GM18870 (cell line): ENCODE data around the gene PSMC4.
"Not testable (repeated sequence)": the region's sequence is repeated elsewhere in the genome, so short reads cannot be mapped to it uniquely, and the experiment has no call there.

ENCODE experiments used
- ATAC-seq: cut with Tn5 transposase; IDR thresholded peaks from one replicate; pipeline ENCODE4 v1.9.1; 2021; ENCODE audit warnings: moderate library complexity; ENCODE audit not compliant: unreplicated experiment

The PSMC4 gene

GRCh38 chr19:39943586-39943985 lies 27.4 kb upstream of the PSMC4 start:
- ATAC-seq = no peak

- no peak for ATAC-seq
Measured at GRCh38 chr19:39946532-39946931, 24.4 kb upstream of the PSMC4 start.

GRCh38 chr19:39949026-39949747 lies 21.8 kb upstream of the PSMC4 start:
- no peak for ATAC-seq

GRCh38 chr19:39951065-39951650 lies 19.8 kb upstream of the PSMC4 start:
- ATAC-seq = no peak

DNA sequence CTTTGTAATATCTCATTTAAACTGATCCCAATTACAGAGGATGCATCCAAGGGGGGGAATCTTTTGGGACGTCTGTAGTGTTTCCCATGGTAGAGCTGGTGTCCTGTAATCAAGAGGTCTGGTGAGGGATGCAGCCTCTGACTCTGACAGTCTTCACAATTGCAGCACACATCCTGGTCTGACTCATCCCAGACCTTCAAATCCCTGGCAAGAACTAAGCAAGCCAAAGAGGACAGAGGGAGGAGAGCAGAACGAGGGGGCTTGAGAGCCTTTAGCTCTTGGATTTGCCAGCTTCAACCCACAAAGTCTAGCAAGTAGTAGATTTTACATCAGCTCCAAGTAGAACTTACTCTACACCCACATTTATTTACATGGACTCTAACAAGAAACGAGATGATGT lies 19.3 kb upstream of the PSMC4 start:
- ATAC-seq = no peak

DNA sequence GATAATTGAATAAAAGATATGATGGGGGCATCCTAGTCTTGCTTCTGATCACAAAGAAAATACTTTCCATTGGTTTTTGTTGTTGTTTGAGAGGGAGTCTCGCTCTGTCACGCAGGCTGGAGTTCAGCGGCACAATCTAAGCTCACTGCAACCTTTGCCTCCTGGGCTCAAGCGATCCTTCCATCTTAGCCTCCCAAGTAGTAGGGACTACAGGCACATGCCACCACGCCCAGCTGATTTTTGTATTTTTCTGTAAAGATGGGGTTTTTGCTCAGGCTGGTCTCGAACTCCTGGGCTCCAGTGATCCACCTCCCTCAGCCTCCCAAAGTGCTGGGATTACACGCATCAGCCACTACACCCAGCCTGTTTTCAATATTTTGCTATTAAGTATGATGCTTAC lies 17.1 kb upstream of the PSMC4 start:
- no peak for ATAC-seq

DNA sequence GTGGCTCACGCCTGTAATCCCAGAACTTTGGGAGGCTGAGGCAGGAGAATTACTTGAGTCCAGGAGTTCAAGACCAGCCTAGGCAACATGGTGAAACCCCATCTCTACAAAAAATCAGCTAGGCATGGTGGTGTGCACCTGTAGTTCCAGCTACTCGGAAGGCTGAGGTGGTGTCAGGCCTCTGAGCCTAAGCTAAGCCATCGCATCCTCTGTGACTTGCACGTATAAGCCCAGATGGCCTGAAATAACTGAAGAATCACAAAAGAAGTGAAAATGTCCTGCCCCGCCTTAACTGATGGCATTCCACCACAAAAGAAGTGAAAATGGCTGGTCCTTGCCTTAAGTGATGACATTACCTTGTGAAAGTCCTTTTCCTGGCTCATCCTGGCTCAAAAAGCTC lies 13.1 kb upstream of the PSMC4 start:
- ATAC-seq = not testable (repeated sequence)

DNA sequence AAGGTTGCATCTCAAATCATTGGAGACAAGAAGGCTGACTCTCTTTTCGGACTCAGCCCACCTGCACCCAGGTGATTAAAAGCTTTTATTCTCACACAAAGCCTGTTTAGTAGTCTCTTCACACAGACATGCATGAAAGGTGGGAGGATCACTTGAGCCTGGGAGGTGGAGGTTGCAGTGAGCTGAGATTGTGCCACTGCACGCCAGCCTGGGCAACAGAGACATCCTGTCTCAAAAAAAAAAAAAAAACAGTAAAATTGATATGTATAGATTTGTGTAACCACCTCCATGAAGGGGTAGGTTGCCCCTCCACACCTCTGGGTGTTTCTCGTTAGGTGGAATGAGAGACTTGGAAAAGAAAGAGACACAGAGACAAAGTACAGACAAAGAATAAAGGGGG lies 12.0 kb upstream of the PSMC4 start:
- ATAC-seq = not testable (repeated sequence)

- not testable (repeated sequence) for ATAC-seq
Measured at GRCh38 chr19:39959407-39959806, 11.6 kb upstream of the PSMC4 start.

DNA sequence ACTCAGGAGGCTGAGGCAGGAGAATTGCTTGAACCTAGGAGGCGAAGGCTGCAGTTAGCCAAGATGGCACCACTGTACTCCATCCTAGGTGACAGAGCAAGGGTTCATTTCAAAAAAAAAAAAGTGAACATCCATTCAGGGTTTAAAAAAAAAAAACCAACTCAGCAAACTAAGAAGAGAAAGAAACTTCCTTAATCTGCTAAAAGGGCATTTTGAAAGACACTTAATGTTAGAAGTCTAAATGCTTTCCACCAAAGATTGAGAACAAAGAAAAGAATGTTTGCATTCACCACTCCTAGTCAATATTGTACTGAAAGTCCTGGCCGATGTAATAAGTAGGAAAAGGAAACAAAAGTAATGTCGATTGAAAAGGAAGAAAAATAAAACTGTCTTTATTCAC lies 7.1 kb upstream of the PSMC4 start:
- ATAC-seq = no peak

DNA sequence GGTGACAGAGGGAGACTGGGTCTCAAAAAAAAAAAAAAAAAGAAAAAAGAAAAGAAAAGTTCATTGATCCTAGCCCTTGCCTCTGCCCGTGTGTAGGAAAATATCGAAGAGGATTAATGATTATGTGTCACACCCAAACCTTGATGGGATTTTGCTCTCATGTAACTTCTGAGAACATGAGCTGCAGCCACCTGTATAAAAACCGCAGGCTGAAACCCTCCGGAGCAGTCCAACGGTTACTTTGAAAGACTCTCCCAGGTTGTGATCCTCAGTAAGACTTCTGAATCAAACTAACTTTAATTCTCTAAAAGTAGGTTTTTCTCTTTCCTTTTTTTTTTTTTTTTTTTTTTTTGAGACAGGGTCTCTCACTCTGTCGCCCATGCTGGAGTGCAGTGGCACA lies 4.3 kb upstream of the PSMC4 start:
- ATAC-seq = no peak

DNA sequence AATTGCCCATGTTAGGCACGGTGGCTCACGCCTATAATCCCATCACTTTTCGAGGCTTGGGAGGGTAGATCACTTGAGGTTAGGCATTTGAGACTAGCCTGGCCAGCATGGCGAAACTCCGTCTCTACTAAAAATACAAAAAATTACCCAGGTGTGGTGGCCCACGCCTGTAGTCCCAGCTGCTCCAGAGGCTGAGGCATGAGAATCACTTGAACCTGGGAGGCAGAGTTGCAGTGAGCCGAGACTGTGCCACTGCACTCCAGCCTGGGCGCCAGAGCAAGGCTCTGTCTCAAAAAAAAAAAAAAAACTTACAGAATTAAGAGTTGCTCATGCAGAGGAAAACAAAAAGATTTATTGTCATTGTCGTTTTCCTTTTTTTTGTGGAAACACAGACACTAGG lies 3.4 kb upstream of the PSMC4 start:
- no peak for ATAC-seq

DNA sequence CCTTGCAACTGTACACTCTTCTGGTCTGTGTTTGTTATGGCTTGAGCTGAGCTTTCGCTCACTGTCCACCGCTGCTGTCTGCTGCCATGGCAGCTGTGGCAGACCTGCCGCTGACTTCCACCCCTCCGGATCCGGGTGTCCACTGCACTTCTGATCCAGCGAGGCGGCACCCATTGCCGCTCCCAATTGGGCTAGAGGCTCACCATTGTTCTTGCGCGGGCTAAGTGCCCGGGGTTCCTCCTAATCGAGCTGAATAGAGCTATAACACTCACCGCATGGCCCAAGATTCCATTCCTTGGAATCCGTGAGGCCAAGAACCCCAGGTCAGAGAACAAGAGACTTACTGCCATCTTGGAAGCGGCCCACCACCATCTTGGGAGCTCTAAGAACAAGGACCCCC lies 2.2 kb upstream of the PSMC4 start:
- ATAC-seq = no peak

GRCh38 chr19:39969266-39969665 lies 1.7 kb upstream of the PSMC4 start:
- no peak for ATAC-seq

DNA sequence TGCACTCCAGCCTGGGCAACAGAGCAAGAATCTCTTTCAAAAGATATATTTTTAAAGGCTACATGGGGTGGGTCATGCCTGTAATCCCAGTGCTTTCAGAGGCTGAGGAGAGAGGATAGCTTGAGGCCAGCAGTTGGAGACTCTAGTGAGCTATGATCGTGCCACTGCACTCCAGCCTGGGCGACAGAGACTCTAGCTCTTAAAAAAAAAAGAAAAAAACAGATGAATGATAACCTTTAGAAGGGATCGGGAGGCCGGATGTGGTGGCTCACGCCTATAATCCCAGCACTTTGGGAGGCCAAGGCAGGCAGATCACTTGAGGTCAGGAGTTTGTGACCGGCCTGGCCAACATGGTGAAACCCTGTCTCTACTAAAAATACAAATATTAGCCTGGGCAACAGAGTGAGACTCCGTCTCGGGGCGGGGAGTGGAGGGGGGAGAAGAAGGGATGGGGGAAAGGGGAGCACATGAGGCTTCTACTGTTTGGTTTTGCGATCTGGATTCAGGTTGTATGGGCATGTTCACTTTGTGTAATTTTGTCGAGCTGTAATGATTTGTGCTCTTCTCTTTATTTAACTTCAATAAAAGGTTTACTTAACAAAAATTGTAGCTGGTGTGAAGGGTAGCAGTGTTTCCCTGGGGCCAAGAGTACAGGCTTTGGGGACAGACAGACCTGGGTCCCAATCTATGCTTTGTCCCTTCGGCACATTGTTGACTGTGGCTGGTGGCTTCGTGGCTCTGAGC lies 1.1 kb upstream of the PSMC4 start:
- ATAC-seq = no peak

DNA sequence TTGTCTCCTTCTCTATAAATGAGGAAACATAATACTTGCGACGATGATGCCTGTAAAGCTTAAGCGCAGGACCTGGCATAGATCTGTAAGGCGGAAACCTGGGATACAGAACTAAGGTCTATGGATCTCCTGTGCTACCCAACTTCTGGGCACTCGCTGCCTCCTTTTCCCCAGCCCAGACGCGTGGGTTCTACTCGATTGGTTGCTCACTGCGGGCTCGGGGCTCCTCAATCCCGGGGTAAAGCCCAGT lies 615 bp upstream of the PSMC4 start:
- no peak for ATAC-seq

DNA sequence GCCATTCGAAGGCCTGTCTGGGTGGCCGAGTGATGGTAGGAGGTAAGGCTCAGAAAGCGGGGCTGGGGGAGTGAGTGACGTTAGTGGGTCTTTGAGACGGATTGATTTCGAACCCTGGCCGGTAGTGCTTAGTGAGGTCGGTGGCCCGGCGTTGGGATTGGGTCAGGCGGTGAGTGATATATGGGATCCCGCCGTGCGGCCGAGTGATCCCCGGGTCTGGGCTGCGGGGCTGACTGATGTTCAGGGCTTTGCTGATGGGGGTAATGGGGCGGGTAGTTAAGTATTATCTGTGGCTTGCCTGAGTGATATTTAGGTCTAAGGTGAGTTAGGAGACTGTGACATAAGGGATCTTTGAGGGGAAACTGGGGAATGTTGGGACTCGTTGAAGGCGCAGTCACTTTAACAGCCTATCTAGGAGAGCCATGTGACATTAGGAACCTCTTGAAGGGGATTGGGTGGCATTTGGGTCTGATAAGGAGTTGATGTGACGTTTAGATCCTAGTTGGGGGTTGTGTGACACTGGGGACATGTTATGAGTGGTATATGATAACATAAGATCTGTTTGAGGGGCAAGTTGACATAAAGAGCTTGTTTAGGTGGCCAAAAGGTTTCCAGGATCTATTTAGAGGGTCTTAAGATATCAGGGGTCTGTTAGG lies 543 bp downstream of the PSMC4 start:
- ATAC-seq = peak; percentile 3

DNA sequence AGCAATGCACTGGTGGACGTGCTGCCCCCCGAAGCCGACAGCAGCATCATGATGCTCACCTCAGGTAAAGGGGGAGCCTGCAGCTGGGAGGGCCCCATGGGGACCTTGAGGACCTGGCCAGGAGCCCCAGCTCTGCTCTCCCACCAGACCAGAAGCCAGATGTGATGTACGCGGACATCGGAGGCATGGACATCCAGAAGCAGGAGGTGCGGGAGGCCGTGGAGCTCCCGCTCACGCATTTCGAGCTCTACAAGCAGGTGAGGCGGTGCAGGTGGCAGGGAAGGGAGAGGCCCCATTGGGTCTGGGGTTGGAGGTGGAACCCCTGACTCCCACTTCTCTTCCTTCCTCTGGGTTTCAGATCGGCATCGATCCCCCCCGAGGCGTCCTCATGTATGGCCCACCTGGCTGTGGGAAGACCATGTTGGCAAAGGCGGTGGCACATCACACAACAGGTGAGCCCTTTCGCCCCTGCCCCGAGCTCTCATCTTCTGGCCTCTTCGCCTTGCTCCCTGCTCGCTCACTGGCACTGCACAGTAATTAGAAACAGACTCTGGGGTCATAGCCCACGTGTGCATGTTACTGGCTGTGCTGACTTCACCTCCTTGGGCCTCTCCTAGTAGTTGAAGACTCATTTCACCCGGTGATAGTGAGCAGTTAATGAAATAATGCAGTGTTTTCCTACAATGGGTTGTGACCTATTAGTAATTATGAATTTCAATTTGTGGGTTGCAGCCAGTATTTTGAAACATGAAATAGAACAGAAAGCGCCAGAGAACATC lies 3.6 kb downstream of the PSMC4 start:
- ATAC-seq = no peak

DNA sequence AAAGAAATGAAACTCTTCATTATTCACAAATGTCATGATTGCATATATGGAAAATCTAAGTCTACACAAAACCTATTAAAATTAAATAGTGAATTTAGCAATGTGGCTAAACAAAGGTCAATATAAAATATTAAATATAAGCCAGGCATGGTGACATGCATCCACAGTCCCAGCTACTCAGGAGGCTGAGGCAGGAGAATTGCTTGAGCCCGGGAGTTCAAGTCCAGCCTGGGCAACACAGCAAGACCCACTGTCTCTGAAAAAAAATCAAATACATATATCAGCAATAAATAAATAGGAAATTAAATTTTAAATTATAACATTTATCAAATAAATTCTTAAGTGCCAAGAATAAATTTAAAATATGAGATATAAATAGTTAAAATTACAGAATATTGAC lies 11.9 kb downstream of the PSMC4 start:
- no peak for ATAC-seq

DNA sequence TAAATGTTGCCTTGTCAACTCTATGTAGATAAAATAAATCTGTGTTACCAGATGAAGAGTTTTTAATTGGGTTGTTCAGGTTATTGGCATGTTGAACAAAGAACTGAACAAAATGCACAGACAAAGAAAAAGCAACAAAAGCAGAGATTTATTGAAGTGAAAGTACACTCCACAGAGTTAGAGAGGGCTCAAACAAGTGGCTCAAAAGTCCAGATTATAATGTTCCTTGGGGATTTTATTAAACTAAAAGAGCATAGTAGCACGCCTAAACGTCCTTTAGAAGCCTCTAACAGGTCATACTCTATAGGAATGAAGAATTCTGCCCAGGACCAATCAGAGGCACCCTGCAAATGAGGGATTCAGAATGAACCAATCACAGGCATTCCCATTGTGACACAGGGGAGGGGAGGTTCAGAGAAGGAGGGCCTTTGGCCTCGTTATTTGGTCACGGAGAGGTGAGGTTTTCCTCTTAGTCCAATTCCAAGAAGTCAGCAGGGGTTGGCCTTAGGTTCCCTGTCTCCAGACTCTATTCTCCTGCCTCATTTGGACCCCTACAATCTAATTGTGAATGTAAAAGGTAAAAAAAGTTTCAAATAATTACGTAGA lies 12.8 kb downstream of the PSMC4 start:
- no peak for ATAC-seq

DNA sequence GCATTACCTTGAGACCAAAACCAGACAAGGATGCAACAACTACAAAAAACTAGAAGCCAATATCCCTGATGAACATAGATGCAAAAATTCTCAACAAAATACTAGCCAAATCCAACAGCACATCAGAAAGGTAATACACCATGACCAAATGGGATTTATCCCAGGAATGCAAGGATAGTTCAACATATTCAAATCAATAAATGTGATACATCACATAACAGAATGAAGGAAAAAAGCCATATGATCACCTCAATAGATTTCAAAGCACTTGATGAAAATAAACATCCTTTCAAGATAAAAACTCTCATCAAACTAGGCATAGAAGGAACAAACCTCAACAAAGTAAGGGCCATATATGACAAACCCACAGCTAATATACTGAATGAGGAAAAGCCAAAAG lies 15.7 kb downstream of the PSMC4 start:
- ATAC-seq = no peak
